GM03348 (cell line): ENCODE data around the gene SMARCA4.
"Not testable (repeated sequence)": the region's sequence is repeated elsewhere in the genome, so short reads cannot be mapped to it uniquely, and the experiment has no call there.

ENCODE experiments used
- DNase-seq: peaks from one replicate; pipeline ENCODE4 v3.0.0; 2012; ENCODE audit warnings: low spot score

Gene SMARCA4

DNA sequence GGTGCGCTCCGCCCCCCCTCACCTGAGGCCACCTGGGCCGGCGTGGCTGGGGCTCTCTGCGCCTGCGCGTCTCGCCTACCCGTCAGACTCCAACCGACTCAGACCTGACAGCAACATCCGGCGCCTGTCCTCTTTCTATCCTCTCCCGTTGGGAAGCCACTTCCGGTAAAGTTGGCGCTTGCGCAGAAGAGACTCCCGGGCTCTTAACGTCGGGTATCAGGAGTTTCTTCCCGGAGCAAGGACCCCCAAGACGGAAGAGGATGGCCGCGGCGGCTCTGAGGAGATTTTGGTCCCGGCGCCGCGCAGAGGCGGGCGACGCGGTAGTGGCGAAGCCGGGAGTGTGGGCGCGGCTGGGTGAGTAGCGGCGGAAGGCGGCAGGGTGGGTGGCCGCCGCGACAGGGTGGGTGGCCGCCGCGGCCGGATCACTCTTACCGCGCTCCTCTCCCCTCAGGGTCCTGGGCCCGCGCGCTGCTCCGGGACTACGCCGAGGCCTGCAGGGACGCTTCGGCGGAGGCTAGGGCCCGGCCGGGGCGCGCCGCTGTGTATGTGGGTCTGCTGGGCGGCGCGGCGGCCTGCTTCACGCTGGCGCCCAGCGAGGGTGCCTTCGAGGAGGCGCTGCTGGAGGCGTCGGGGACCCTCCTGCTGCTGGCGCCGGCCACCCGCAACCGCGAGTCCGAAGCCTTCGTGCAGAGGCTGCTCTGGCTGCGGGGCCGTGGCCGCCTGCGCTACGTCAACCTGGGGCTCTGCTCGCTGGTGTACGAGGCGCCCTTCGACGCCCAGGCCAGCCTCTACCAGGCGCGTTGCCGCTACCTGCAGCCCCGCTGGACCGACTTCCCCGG lies 32.0 kb upstream of the SMARCA4 start, which contains the start of the genes TIMM29 and YIPF2:
TIMM29 (plus strand) TSS at position 249 of the 839 bp plus-strand sequence; CDS start at position 261, 12 bp downstream.
YIPF2 (minus strand) TSS at position 77 of the 839 bp plus-strand sequence. CDS start 229 bp downstream, outside the sequence.
- peak; percentile 98 for DNase-seq

DNA sequence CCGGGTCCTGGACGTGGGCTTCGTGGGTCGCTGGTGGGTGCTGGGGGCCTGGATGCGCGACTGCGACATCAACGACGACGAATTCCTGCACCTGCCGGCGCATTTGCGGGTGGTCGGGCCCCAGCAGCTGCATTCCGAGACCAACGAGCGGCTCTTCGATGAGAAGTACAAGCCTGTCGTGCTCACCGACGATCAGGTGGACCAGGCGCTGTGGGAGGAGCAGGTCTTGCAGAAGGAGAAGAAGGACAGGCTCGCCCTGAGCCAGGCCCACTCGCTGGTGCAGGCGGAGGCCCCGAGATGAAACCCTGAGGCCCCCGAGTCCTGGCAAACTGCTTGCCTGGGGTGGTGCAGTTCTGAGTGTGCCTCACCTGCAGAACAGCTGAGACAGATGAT lies 31.4 kb upstream of the SMARCA4 start:
- no peak for DNase-seq

DNA sequence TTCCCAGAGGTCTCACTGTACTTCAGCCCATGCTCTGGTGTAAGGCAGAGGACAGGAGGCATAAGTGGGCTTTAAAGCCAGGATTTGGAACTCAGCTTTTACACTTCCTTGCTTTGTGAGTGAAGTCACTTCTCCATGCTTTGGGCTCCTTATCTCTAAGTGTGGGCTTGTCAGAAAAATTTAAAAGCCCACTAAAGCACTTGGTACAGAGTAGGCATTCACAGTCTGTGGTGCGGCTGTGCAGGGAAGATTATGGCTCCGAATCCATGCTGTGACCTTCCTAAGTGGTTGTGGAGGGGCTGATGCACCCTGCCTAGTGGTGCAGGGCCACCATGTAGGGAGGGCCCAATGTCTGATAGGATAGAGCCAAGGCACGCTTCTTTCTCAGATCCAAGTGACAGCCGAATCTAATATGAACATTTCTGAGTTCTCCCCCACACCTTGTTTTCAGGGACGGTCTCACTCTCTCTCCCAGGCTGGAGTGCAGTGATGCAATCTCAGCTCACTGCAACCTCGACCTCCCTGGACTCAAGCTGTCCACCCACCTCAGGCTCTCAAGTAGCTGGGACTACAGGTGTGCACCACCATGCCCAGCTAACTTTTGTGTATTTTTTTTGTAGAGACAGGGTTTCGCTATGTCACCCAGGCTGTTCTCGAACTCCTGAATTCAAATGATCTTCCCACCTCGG lies 25.3 kb upstream of the SMARCA4 start:
- DNase-seq = no peak

DNA sequence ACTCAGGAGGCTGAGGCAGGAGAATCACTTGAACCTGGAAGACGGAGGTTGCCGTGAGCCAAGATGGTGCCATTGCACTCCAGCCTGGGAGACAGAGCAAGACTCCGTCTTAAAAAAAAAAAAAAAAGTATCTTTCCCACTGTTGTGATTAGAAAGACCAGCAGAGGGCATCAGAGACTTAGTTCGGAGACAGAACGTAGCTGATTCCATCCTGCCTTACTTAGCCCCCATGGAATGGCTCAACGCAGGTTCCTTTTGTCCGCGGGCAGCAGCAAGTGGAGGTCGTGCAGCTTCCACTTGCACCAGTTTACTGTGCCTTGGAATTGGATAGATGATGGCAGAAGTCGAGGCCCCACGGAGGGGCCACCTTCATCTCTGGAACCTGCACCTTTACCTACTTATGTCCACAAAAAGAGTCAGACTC lies 24.2 kb upstream of the SMARCA4 start:
- peak; percentile 83 for DNase-seq

DNA sequence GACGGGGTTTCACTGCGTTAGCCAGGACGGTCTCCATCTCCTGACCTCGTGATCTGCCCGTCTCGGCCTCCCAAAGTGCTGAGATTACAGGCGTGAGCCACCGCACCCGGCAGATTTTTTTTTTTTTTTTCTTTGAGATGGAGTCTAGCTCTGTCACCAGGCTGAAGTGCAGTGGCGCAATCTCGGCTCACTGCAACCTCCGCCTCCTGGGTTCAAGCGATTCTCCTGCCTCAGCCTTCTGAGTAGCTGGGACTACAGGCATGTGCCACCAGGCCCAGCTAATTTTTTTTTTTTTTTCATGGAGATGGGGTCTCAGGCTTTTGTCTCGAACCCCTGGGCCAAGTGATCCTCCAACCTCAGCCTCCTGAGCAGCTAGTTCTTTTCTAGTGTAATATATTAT lies 19.2 kb upstream of the SMARCA4 start:
- DNase-seq = not testable (repeated sequence)

DNA sequence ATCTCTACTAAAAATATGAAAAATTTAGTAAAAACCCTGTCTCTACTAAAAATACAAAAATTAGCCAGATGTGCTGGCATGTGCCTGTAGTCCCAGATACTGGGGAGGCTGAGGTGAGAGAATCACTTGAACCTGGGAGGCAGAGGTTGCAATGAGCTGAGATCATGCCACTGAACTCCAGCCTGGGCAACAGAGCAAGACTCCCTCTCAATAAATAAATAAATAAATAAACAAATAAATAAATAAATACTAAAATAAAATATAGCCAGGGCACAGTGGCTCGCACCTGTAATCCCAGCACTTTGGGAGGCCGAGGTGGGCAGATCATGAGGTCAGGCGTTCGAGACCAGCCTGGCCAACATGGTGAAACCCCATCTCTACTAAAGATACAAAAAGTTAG lies 17.4 kb upstream of the SMARCA4 start:
- not testable (repeated sequence) for DNase-seq

DNA sequence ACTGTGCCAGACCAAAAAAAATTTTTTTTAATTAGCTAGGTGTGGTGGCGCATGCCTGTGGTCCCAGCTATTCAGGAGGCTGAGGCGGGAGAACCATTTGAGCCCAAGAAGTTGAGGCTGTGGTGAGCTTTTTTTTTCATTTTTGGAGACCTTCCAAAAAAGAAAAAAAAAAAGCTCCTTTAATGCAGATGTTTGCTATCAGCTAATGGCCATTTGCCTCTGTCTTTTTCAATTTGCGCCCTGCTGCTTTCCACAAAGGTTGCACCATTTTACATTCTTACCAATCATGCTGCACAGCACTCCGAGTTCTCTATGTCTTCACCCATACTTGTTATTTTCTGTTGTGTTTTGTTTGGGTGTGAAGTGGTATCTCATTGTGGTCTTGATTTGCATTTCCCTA lies 15.6 kb upstream of the SMARCA4 start:
- no peak for DNase-seq

DNA sequence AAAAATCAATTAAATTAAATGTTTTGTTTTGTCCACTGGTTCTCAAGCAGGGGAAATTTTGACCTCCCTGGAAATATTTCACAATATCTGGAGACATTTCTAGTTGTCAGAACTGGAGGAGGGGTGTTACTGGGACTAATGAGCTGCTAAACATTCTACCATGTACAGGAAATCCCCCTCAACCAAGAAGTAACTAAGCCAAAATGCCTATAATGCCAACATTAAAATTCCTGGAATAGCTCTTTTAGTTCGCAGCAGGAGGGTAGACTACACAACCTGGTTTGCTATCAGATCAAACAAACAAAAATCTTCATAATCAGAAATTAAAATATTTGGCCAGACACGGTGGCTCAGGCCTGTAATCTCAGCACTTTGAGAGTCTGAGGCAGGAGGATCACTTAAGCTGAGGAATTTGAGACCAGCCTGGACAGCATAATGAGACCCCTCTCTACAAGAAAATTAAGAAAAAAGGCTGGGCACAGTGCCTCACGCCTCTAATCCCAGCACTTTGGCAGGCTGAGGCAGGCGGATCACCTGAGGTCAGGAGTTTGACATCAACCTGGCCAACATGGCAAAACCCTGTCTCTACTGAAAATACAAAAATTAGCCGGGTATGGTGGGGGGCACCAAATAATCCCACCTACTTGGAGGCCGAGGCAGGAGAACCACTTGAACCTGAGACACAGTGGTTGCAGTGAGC lies 13.7 kb upstream of the SMARCA4 start:
- peak; percentile 27 for DNase-seq

DNA sequence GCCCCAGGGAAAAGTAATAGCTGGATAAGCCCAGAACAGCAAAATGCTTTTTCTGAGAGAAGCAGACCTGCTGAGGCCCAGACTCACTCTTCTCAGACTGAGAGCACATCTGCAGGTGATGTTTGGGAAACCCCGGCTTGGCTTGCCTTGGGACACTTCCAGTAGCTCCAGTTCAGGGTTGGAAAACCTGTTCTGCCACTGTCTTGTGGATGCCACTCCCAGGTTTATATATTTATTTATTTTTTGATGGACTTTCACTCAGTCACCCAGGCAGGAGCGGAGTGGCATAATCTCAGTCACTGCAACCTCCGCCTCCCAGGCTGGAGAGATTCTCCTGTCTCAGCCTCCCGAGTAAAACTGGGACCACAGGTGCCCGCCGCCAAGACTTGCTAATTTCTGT lies 8.0 kb upstream of the SMARCA4 start:
- DNase-seq = no peak

DNA sequence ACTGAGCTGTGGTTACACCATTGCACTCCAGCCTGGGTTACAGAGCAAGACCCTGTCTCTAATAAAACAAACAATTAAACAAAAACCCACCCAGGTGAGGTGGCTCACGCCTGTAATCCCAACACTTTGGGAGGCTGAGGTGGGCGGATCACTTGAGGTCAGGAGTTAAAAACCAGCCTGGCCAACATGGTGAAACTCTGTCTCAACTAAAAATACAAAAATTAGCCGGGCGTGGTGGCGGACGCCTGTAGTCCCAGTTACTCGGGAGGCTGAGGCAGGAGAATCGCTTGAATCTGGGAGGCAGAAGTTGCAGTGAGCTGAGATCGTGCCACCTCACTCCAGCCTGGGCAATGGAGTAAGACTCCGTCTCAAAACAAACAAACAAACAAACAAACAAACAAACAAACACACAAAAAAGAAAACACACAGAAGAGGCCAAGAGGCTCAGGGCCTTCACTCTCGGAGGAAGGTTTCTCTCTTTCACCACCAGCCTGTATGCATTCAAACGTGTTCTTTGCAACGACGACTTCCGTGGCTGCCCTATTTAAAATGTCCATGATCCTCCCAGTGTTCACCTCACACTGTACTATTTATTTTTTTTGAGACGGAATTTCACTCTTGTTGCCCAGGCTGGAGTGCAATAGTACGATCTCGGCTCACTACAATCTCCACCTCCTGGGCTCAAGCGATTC lies 1.4 kb upstream of the SMARCA4 start:
- DNase-seq = not testable (repeated sequence)

DNA sequence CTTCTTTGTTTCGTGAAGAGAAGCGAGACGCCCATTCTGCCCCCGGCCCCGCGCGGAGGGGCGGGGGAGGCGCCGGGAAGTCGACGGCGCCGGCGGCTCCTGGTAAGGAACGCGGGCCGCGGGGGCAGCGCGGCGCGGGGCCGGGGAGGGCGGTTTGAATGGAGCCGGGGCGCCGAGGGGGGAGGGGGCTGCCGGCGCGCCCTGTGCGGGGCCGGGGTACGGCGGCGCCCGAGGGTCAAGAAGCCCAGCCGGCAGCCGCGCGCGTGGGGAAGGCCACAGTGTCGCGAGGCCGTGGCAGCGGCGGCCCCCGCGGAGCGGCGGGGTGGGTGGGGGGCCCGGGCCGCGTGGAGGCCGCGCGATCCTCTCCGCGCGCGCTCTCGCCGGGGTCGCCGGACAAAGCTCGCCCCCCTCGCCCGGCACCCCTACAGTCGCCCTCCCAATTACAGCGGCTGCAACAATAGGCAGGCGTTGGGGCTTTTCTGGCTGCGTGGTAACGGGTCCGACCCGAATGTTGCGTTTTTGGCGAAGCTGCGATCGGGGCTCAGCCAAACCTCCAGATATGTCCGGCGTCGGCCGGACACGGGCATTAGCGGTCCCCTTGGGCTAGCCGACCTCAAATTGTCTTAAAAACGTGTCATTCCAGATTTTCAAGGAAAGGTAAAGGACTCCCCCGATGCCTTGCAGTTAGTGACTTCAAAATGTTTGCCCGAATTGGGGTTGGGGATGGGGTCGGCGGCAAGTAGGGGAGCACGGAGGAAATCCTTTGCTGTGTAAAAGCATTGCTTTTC lies 437 bp downstream of the SMARCA4 start:
- DNase-seq = no peak

DNA sequence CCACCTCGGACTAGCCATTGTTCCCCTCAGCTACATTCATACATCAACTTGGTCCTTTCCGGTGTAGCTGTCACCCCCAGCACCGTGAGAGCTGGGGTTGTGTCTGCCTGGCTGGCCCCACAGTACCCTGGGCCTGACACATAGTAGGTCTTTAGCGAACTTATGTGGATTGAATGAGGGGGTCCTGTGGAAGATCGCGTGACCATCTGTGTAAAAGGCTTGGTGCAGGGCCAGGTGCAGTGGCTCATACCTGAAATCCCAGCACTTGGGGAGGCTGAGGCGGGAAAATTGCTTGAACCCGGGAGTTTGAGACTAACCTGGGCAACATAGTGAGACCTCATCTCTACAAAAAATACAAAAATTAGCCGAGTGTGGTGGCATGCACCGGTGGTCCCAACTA lies 2.0 kb downstream of the SMARCA4 start:
- DNase-seq = no peak

DNA sequence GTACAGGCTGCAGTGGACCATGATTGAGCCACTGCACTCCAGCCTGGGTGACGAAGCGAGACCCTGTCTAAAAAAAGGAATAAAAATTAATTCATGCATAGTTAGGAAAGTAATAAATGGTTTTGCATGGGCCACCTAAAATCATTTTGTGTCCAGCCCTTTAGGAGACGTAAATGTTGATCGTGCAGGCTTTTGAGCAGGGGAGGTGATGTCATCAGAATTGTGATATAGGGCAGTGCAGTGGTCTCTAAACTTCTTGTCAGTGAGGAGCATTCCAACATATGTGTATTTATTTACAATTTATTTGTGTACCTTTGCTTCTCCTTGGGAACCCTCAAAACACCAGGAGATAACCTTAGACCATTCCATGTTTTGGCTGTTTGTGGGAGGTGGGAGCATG lies 3.0 kb downstream of the SMARCA4 start:
- no peak for DNase-seq

DNA sequence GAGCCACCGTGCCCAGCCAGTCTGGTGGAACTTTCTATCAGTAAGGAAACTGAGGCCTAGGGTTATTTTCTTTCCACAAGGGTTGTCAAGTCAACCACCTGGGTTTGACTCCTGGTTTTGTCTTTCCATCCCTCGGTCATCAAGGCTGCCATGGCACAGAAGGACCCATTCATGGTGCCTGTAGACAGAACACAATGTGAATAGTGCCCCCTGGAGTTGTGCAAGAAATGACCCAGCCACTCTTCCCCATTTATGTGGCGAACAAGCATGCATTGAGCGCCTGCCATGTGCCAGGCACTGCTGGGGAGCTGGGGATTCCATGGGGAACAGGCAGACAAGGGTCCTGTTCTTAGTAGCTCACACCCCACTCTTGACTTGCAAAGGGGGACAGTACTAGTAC lies 4.1 kb downstream of the SMARCA4 start:
- no peak for DNase-seq

DNA sequence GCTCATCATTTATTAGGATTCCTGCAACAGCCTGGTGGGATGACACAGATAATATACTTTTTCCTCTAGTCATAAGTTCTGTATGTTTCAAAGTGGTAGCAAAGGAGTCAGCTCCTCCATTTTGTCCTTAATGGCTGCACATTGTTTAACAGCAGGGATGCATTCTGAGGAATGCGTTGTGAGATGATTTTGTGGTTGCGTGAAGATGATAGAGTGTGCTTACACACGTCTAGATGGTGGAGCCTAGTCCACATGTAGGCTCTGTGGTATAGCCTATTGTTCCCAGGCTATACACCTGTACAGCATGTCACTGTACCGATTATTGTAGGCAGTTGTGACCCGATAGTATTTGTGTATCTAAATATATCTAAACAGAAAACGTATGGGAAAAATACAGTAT lies 4.6 kb downstream of the SMARCA4 start:
- DNase-seq = no peak

DNA sequence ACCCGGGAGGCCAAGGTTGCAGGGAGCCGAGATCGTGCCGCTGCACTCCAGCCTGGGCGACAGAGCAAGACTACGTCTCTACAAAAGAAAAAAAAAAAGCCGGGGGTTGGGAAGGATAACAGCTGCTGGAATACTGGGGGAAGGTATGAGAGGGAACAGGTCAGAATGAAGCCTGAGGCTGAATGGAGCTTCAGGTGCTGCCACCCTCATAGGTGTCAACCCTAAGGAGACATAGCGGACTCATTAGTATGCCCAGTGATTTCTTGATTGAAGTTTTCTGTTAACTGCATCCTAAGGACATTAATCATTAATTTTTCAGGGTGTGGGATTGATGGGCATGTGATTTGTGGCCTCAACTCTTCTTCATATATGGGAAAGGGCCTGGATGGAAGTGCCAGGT lies 6.0 kb downstream of the SMARCA4 start:
- no peak for DNase-seq

DNA sequence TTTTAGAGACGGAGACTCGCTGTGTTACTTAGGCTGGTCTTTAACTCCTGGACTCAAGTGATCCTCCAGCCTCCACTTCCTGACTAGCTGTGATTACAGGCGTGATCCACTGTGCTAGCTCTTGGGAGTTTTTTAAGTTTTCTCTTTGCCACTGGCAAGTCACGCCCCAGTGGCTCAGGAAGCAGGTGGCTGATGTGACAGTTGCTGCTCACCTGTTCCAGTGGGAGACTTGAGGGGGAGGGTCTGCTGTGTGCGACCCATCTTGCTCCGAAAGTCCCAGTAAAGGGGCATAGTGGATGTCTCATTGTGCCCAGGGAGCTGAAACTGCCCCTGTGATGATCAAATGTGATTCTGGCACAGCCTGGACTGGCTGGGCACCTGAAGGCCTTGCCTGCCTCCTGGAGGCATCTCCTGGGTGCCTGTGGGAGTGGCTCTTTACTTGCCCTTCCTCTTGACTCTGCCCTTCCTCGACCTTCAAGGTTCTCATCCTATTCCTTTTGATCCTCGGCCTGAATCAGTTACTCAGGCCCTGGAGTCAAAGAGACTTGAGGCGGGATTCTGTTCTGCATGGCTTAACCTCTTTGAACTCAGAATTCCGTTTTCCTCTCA lies 7.8 kb downstream of the SMARCA4 start:
- DNase-seq = no peak

DNA sequence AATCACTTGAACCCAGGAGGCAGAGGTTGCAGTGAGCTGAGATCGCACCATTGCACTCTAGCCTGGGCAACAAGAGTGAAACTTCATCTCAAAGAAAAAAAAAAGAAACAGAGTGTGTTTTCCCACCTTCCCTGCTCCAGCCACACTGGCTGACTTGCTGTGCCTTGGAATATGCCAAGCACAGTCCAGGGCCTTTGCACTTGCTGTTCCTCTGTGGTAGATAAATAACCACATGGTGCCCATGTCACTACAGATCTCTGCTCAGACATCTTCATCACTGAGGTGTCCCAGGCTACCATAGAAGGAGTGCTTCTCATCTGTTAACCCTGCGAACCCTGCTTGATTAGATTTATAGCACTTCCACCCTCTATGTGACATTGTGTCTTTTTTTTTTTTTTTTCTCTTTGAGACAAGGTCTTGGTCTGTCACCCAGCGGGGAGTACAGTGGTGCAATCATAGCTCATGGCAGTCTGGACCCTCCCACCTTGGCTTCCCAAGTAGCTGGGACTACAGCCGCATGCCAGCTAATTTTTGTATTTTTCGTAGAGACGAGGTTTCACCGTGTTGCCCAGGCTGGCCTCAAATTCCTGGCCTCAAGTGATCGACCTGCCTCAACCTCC lies 10.4 kb downstream of the SMARCA4 start:
- DNase-seq = no peak

DNA sequence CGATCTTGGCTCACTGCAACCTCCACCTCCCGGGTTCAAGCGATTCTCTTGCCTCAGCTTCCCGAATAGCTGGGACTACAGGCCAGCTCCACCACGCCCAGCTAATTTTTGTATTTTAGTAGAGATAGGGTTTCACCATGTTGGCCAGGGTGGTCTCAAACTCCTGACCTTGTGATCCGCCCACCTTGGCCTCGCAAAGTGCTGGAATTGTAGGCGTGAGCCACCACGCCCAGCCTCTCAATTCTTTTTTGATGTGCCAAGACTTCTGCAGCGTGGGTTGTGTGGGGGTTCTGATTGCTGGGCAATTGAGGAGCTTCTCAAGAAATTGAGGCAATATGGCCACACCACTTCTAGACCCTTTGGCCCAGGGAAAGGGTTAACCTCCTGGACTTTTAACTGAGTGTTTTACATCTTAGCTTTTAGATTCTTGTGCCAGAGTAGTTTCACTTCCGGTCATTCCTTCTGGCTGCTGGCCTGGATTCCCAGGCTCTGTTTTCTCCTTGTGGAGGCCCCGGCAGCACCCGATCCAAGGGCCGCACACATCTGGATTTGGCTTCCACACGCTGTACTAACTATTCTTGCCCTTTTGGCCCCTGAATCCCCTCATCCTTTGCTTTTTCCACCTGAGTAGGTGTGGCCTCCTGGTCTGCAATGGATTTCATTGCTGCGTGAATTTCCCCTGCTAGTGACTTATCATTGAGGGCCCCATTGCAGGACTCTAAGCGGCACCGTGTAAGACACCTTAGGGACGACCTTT lies 14.7 kb downstream of the SMARCA4 start:
- peak; percentile 81 for DNase-seq
